Measurements from ENCODE around the gene LCN12.

Gene LCN12

GRCh38 chr9:136947028-136947891 is 4.8 kb upstream of the LCN12 start:
- H3K4me1 ChIP-seq (ENCODE audit: control insufficient read depth in 2 of 2, insufficient read depth in 1 of 2, low read depth in 1 of 2, low read length in 2 of 2): peaks cover 19 to 22% of the 10 kb centered on the region in 2 donors
- no peaks in the 10 kb centered on the region for H3K27me3 ChIP-seq (ENCODE audit: control insufficient read depth in 3 of 3, insufficient read depth in 3 of 3, low read depth in 1 of 3, low read length in 3 of 3)
- no peak overlapping the region for H3K4me2 ChIP-seq (ENCODE audit: insufficient read depth, low read length, poor library complexity, severe bottlenecking)
- H3K9me3 ChIP-seq (replicated peaks in 1 of 2; ENCODE audit: control insufficient read depth in 2 of 2, insufficient read depth in 1 of 2, low read depth in 1 of 2, low read length in 2 of 2): no peaks in the 10 kb centered on the region
- no peak overlapping the region for H2AFZ ChIP-seq (ENCODE audit: low read length)
- no CpG with 5 or more reads among the region's 26 CpGs for WGBS, 2 donors (ENCODE audit: extremely low coverage in 2 of 2, insufficient read length in 2 of 2, insufficient replicate concordance in 1 of 2)
- H2BK15ac ChIP-seq (ENCODE audit: low read length): peak overlapping the region; percentile 71
- H4K8ac ChIP-seq (ENCODE audit: low read depth, low read length): no peak overlapping the region
- H2BK12ac ChIP-seq (ENCODE audit: low read length): peak overlapping the region; percentile 73
- H2BK120ac ChIP-seq (ENCODE audit: low read depth, low read length): no peak overlapping the region
- H3K27ac ChIP-seq (replicated peaks; ENCODE audit: low read length): no peak overlapping the region
- peaks cover 8 to 12% of the 10 kb centered on the region in 2 donors for H3K36me3 ChIP-seq (replicated peaks in 1 of 2; ENCODE audit: control insufficient read depth in 2 of 2, insufficient read depth in 2 of 2, low read length in 2 of 2)
- peak overlapping the region; percentile 71 for H2AK5ac ChIP-seq (ENCODE audit: low read depth, low read length)
- no peak overlapping the region for H3K4ac ChIP-seq (ENCODE audit: low read length)
- no peak for DNase-seq (ENCODE audit: low spot score)
- peaks cover 15% of the 10 kb centered on the region for H3K79me1 ChIP-seq (ENCODE audit: low read depth, low read length)
- no peak overlapping the region for H4K91ac ChIP-seq (ENCODE audit: low read depth, low read length, poor library complexity)
- H3K9ac ChIP-seq (ENCODE audit: low read depth, low read length, poor library complexity): peak overlapping the region; percentile 37
- peak overlapping the region; percentile 73 for H3K23ac ChIP-seq (ENCODE audit: low read depth, low read length, poor library complexity)
- no peak overlapping the region for H3K14ac ChIP-seq (ENCODE audit: low read length)
- peak overlapping the region; percentile 19 for H3K18ac ChIP-seq (ENCODE audit: low read length)
- H2BK5ac ChIP-seq (ENCODE audit: low read length): peak overlapping the region; percentile 94
- H3K4me3 ChIP-seq (ENCODE audit: low read length in 2 of 2): no peak overlapping the region

- no peak overlapping the region for H3K4ac ChIP-seq (ENCODE audit: low read length)
- H2BK5ac ChIP-seq (ENCODE audit: low read length): no peak overlapping the region
- H2BK120ac ChIP-seq (ENCODE audit: low read depth, low read length): no peak overlapping the region
- H3K18ac ChIP-seq (ENCODE audit: low read length): peak overlapping the region; percentile 87
- H3K23ac ChIP-seq (ENCODE audit: low read depth, low read length, poor library complexity): peak overlapping the region; percentile 73
- peaks cover 2 to 4% of the 10 kb centered on the region in 2 donors for H3K36me3 ChIP-seq (replicated peaks in 1 of 2; ENCODE audit: control insufficient read depth in 2 of 2, insufficient read depth in 2 of 2, low read length in 2 of 2)
- no CpG with 5 or more reads among the region's 15 CpGs for WGBS, 2 donors (ENCODE audit: extremely low coverage in 2 of 2, insufficient read length in 2 of 2, insufficient replicate concordance in 1 of 2)
- no peak overlapping the region for H3K27ac ChIP-seq (replicated peaks; ENCODE audit: low read length)
- H2AK5ac ChIP-seq (ENCODE audit: low read depth, low read length): peak overlapping the region; percentile 71
- H4K91ac ChIP-seq (ENCODE audit: low read depth, low read length, poor library complexity): no peak overlapping the region
- peak overlapping the region; percentile 30 for H2BK12ac ChIP-seq (ENCODE audit: low read length)
- H3K9me3 ChIP-seq (replicated peaks in 1 of 2; ENCODE audit: control insufficient read depth in 2 of 2, insufficient read depth in 1 of 2, low read depth in 1 of 2, low read length in 2 of 2): no peaks in the 10 kb centered on the region
- no peak overlapping the region for H4K8ac ChIP-seq (ENCODE audit: low read depth, low read length)
- H3K27me3 ChIP-seq (ENCODE audit: control insufficient read depth in 3 of 3, insufficient read depth in 3 of 3, low read depth in 1 of 3, low read length in 3 of 3): no peaks in the 10 kb centered on the region
- no peak overlapping the region for H2BK15ac ChIP-seq (ENCODE audit: low read length)
- H3K14ac ChIP-seq (ENCODE audit: low read length): no peak overlapping the region
- peaks cover 9% of the 10 kb centered on the region for H3K79me1 ChIP-seq (ENCODE audit: low read depth, low read length)
- H3K4me2 ChIP-seq (ENCODE audit: insufficient read depth, low read length, poor library complexity, severe bottlenecking): no peak overlapping the region
- peak overlapping the region; percentile 37 for H3K9ac ChIP-seq (ENCODE audit: low read depth, low read length, poor library complexity)
- no peak overlapping the region for H3K4me3 ChIP-seq (ENCODE audit: low read length in 2 of 2)
- DNase-seq (ENCODE audit: low spot score): no peak
- H3K4me1 ChIP-seq (ENCODE audit: control insufficient read depth in 2 of 2, insufficient read depth in 1 of 2, low read depth in 1 of 2, low read length in 2 of 2): peaks cover 19 to 24% of the 10 kb centered on the region in 2 donors
- H2AFZ ChIP-seq (ENCODE audit: low read length): no peak overlapping the region
Observed at GRCh38 chr9:136947955-136948510, 4.0 kb upstream of the LCN12 start.

GRCh38 chr9:136949239-136949816 is 2.7 kb upstream of the LCN12 start:
- H3K4me1 ChIP-seq (ENCODE audit: control insufficient read depth in 2 of 2, insufficient read depth in 1 of 2, low read depth in 1 of 2, low read length in 2 of 2): peaks cover 13 to 16% of the 10 kb centered on the region in 2 donors
- DNase-seq (ENCODE audit: low spot score): no peak
- no peaks in the 10 kb centered on the region for H3K79me1 ChIP-seq (ENCODE audit: low read depth, low read length)
- peak overlapping the region; percentile 91 for H2BK120ac ChIP-seq (ENCODE audit: low read depth, low read length)
- H3K27ac ChIP-seq (replicated peaks; ENCODE audit: low read length): no peak overlapping the region
- peak overlapping the region; percentile 85 for H2BK15ac ChIP-seq (ENCODE audit: low read length)
- peak overlapping the region; percentile 41 for H2BK12ac ChIP-seq (ENCODE audit: low read length)
- peak overlapping the region; percentile 17 for H4K8ac ChIP-seq (ENCODE audit: low read depth, low read length)
- peak overlapping the region; percentile 71 for H3K14ac ChIP-seq (ENCODE audit: low read length)
- H3K9me3 ChIP-seq (replicated peaks in 1 of 2; ENCODE audit: control insufficient read depth in 2 of 2, insufficient read depth in 1 of 2, low read depth in 1 of 2, low read length in 2 of 2): no peaks in the 10 kb centered on the region
- peak overlapping the region; percentile 58 to 87 for H3K4me3 ChIP-seq (ENCODE audit: low read length in 2 of 2)
- no peak overlapping the region for H4K91ac ChIP-seq (ENCODE audit: low read depth, low read length, poor library complexity)
- no peaks in the 10 kb centered on the region for H3K36me3 ChIP-seq (replicated peaks in 1 of 2; ENCODE audit: control insufficient read depth in 2 of 2, insufficient read depth in 2 of 2, low read length in 2 of 2)
- H3K23ac ChIP-seq (ENCODE audit: low read depth, low read length, poor library complexity): peak overlapping the region; percentile 66
- peak overlapping the region; percentile 91 for H3K9ac ChIP-seq (ENCODE audit: low read depth, low read length, poor library complexity)
- H3K4me2 ChIP-seq (ENCODE audit: insufficient read depth, low read length, poor library complexity, severe bottlenecking): peak overlapping the region; percentile 77
- H3K18ac ChIP-seq (ENCODE audit: low read length): peak overlapping the region; percentile 98
- peak overlapping the region; percentile 75 for H2BK5ac ChIP-seq (ENCODE audit: low read length)
- peak overlapping the region; percentile 93 for H2AK5ac ChIP-seq (ENCODE audit: low read depth, low read length)
- peak overlapping the region; percentile 88 for H2AFZ ChIP-seq (ENCODE audit: low read length)
- H3K27me3 ChIP-seq (ENCODE audit: control insufficient read depth in 3 of 3, insufficient read depth in 3 of 3, low read depth in 1 of 3, low read length in 3 of 3): peaks cover 0 to 8% (median 0%) of the 10 kb centered on the region in 3 experiments
- H3K4ac ChIP-seq (ENCODE audit: low read length): no peak overlapping the region
- WGBS, 2 donors (ENCODE audit: extremely low coverage in 2 of 2, insufficient read length in 2 of 2, insufficient replicate concordance in 1 of 2): no CpG with 5 or more reads among the region's 22 CpGs
